ENCODE results near the gene ZNF335. TPM values are rescaled to one million over a fixed set of nuclear protein-coding genes. Genes with fewer than 3 reads are reported as not detected.

Gene ZNF335
- total RNA-seq, 2 experiments from 2014 or later: 33.1 to 34.5 TPM

- ChIA-PET POLR2A (interaction anchor here (1.1 to 4.7 kb wide), 2 partner anchors 7 to 46 kb away, joined by 3 to 30 read pairs; partner anchors contain the start of genes PCIF1 and ZSWIM1), CTCF (interaction anchor here (1.6 kb wide), 1 partner anchor 103 kb away, joined by 5 read pairs; no protein-coding TSS in a partner anchor)
- no peak for DNase-seq
- Mint-ChIP-seq H3K27me3 (ENCODE audit: low read depth) (peaks cover 5% of the 10 kb centered on the region), H3K27ac (no peak overlapping the region), H3K36me3 (ENCODE audit: low read depth) (no peaks in the 10 kb centered on the region), H3K9me3 (ENCODE audit: insufficient read depth) (no peaks in the 10 kb centered on the region), H3K4me3 (no peak overlapping the region), H3K4me1 (ENCODE audit: low read depth) (no peaks in the 10 kb centered on the region)
- ATAC-seq: no peak
Measured at GRCh38 chr20:45926731-45927070, 45.3 kb downstream of the ZNF335 start.

- CTCF ChIA-PET: no interaction called here
- POLR2A ChIA-PET: interaction anchor here (1.1 to 4.7 kb wide), 2 partner anchors 8 to 45 kb away, joined by 3 to 30 read pairs; partner anchors contain the start of genes PCIF1 and ZSWIM1
- Mint-ChIP-seq H3K4me3 (no peak overlapping the region), H3K4me1 (ENCODE audit: low read depth) (no peaks in the 10 kb centered on the region), H3K27me3 (ENCODE audit: low read depth) (peaks cover 10% of the 10 kb centered on the region), H3K9me3 (ENCODE audit: insufficient read depth) (no peaks in the 10 kb centered on the region), H3K27ac (no peak overlapping the region), H3K36me3 (ENCODE audit: low read depth) (no peaks in the 10 kb centered on the region)
- DNase-seq: no peak
- ATAC-seq: no peak
Measured at GRCh38 chr20:45925821-45926506, 46.0 kb downstream of the ZNF335 start.

- CTCF ChIA-PET: interaction anchor here (1.0 kb wide), 1 partner anchor 45 kb away, joined by 3 read pairs; no protein-coding TSS in a partner anchor
- ATAC-seq (no peak), DNase-seq (no peak)
- Mint-ChIP-seq H3K27me3 (ENCODE audit: low read depth) (peaks cover 19% of the 10 kb centered on the region), H3K4me3 (no peak overlapping the region), H3K4me1 (ENCODE audit: low read depth) (no peaks in the 10 kb centered on the region), H3K27ac (no peak overlapping the region), H3K9me3 (ENCODE audit: insufficient read depth) (no peaks in the 10 kb centered on the region), H3K36me3 (ENCODE audit: low read depth) (no peaks in the 10 kb centered on the region)
- POLR2A ChIA-PET: interaction anchor here (4.7 kb wide), 1 partner anchor 9 kb away, joined by 30 read pairs; the partner anchor contains the start of gene PCIF1
Measured at GRCh38 chr20:45924391-45925261, 47.4 kb downstream of the ZNF335 start.

GRCh38 chr20:45921337-45922189, 50.4 kb downstream of the ZNF335 start:
- DNase-seq: no peak
- ChIA-PET POLR2A (no interaction called here), CTCF (interaction anchor here (0.8 to 1.9 kb wide), 3 partner anchors 12 to 123 kb away, joined by 3 to 6 read pairs (median 5); no protein-coding TSS in a partner anchor)
- H3K27me3 Mint-ChIP-seq (ENCODE audit: low read depth): peaks cover 22% of the 10 kb centered on the region
- no peak overlapping the region for H3K27ac Mint-ChIP-seq
- ATAC-seq: no peak
- H3K36me3 Mint-ChIP-seq (ENCODE audit: low read depth): no peaks in the 10 kb centered on the region
- no peaks in the 10 kb centered on the region for H3K9me3 Mint-ChIP-seq (ENCODE audit: insufficient read depth)
- H3K4me3 Mint-ChIP-seq: no peak overlapping the region
- no peaks in the 10 kb centered on the region for H3K4me1 Mint-ChIP-seq (ENCODE audit: low read depth)

GRCh38 chr20:45920462-45921336, 51.3 kb downstream of the ZNF335 start:
- ATAC-seq (no peak), DNase-seq (no peak)
- Mint-ChIP-seq H3K4me1 (ENCODE audit: low read depth) (no peaks in the 10 kb centered on the region), H3K27me3 (ENCODE audit: low read depth) (peaks cover 27% of the 10 kb centered on the region), H3K36me3 (ENCODE audit: low read depth) (no peaks in the 10 kb centered on the region), H3K4me3 (no peak overlapping the region), H3K27ac (no peak overlapping the region), H3K9me3 (ENCODE audit: insufficient read depth) (no peaks in the 10 kb centered on the region)
- POLR2A ChIA-PET: no interaction called here
- CTCF ChIA-PET: interaction anchor here (0.8 to 1.9 kb wide), 3 partner anchors 13 to 122 kb away, joined by 3 to 6 read pairs (median 5); no protein-coding TSS in a partner anchor

GRCh38 chr20:45919542-45920399, 52.2 kb downstream of the ZNF335 start:
- H3K4me3 Mint-ChIP-seq: no peak overlapping the region
- H3K27me3 Mint-ChIP-seq (ENCODE audit: low read depth): peaks cover 27% of the 10 kb centered on the region
- H3K36me3 Mint-ChIP-seq (ENCODE audit: low read depth): no peaks in the 10 kb centered on the region
- H3K4me1 Mint-ChIP-seq (ENCODE audit: low read depth): peaks cover under 1% of the 10 kb centered on the region
- ChIA-PET POLR2A (interaction anchor here (0.7 to 1.2 kb wide), 2 partner anchors 15 to 28 kb away, joined by 3 to 5 read pairs; partner anchors contain the start of gene PCIF1), CTCF (interaction anchor here (1.3 to 1.9 kb wide), 2 partner anchors 13 to 50 kb away, joined by 5 to 6 read pairs; no protein-coding TSS in a partner anchor)
- H3K27ac Mint-ChIP-seq: no peak overlapping the region
- H3K9me3 Mint-ChIP-seq (ENCODE audit: insufficient read depth): no peaks in the 10 kb centered on the region
- DNase-seq: no peak
- no peak for ATAC-seq

GRCh38 chr20:45918779-45919537, 53.0 kb downstream of the ZNF335 start:
- Mint-ChIP-seq H3K4me3 (no peak overlapping the region), H3K4me1 (ENCODE audit: low read depth) (peaks cover 4% of the 10 kb centered on the region), H3K9me3 (ENCODE audit: insufficient read depth) (no peaks in the 10 kb centered on the region), H3K36me3 (ENCODE audit: low read depth) (no peaks in the 10 kb centered on the region), H3K27ac (no peak overlapping the region), H3K27me3 (ENCODE audit: low read depth) (peaks cover 35% of the 10 kb centered on the region)
- ChIA-PET CTCF (no interaction called here), POLR2A (interaction anchor here (1.2 kb wide), 1 partner anchor 16 kb away, joined by 5 read pairs; the partner anchor contains the start of gene PCIF1)
- no peak for ATAC-seq
- no peak for DNase-seq

GRCh38 chr20:45918182-45918737, 53.7 kb downstream of the ZNF335 start:
- ATAC-seq: no peak
- no peak overlapping the region for H3K27ac Mint-ChIP-seq
- peaks cover 4% of the 10 kb centered on the region for H3K4me1 Mint-ChIP-seq (ENCODE audit: low read depth)
- H3K9me3 Mint-ChIP-seq (ENCODE audit: insufficient read depth): no peaks in the 10 kb centered on the region
- no peaks in the 10 kb centered on the region for H3K36me3 Mint-ChIP-seq (ENCODE audit: low read depth)
- H3K4me3 Mint-ChIP-seq: no peak overlapping the region
- ChIA-PET CTCF (no interaction called here), POLR2A (no interaction called here)
- no peak for DNase-seq
- peaks cover 34% of the 10 kb centered on the region for H3K27me3 Mint-ChIP-seq (ENCODE audit: low read depth)

- peaks cover 35% of the 10 kb centered on the region for H3K27me3 Mint-ChIP-seq (ENCODE audit: low read depth)
- no peaks in the 10 kb centered on the region for H3K9me3 Mint-ChIP-seq (ENCODE audit: insufficient read depth)
- no peak overlapping the region for H3K4me3 Mint-ChIP-seq
- no peaks in the 10 kb centered on the region for H3K36me3 Mint-ChIP-seq (ENCODE audit: low read depth)
- ATAC-seq (no peak), DNase-seq (no peak)
- H3K4me1 Mint-ChIP-seq (ENCODE audit: low read depth): peaks cover 4% of the 10 kb centered on the region
- POLR2A ChIA-PET: no interaction called here
- CTCF ChIA-PET: no interaction called here
- H3K27ac Mint-ChIP-seq: no peak overlapping the region
Measured at GRCh38 chr20:45917790-45918141, 54.2 kb downstream of the ZNF335 start.
